Endothelial cell of umbilical vein (primary cell): ENCODE measurements around the gene SMOC2. TPM values are rescaled to one million over a fixed set of nuclear protein-coding genes. Genes with fewer than 3 reads are reported as not detected.

Source experiments
- BruUV-seq: library from RNA; stranded (reverse); fragments of 400-500 nt; replicated peaks from 2 replicates; lab custom pipeline; 2021; lab: Mats Ljungman, UMichigan
- CTCF ChIA-PET: fragments of 300-600, 350-600 bp; sonication (Branson Sonifier 250); formaldehyde crosslinking; loops from one replicate; lab custom pipeline; 2021; ENCODE audit warnings: antibody characterized with exemption, inconsistent platforms; lab: Charles Lee
- POLR2A ChIA-PET: fragments of 300-600, 350-600 bp; sonication (Branson Sonifier 250); formaldehyde crosslinking; loops from one replicate; lab custom pipeline; 2021; ENCODE audit warnings: antibody characterized with exemption, inconsistent platforms; lab: Charles Lee
- DNase-seq: peaks from one replicate; pipeline ENCODE4 v3.0.0-alpha.2; 2011; ENCODE audit warnings: low read depth, low spot score
- FAIRE-seq: peaks from 2 replicates; lab custom pipeline; 2011; peaks lifted over from hg19 to GRCh38; lab: Jason Lieb, UNC
- H2AFZ ChIP-seq: 2 replicates; pipeline ENCODE4 v1.6.0; 2012; ENCODE audit warnings: low read depth, low read length, control low read depth, inconsistent platforms
- H3K27ac ChIP-seq: 2 replicates; pipeline ENCODE4 v1.5.1; 2011; ENCODE audit warnings: low read depth, mild to moderate bottlenecking, control low read depth, low read length, moderate library complexity; ENCODE audit not compliant: insufficient read depth
- H3K27me3 ChIP-seq, 2 experiments: 2 replicates each; pipeline versions ENCODE4 v1.6.0 to v1.6.1; 2011; ENCODE audit warnings: low read length in 2 of 2, mixed read lengths in 1 of 2; ENCODE audit not compliant: control insufficient read depth in 2 of 2, insufficient read depth in 2 of 2
- H3K36me3 ChIP-seq, 2 experiments: 2 replicates in 1 of 2; 3 replicates in 1 of 2; pipeline ENCODE4 v1.5.1; 2011; ENCODE audit warnings: low read length in 2 of 2, mild to moderate bottlenecking in 1 of 2, moderate library complexity in 1 of 2; ENCODE audit not compliant: control insufficient read depth in 2 of 2, insufficient read depth in 2 of 2; ENCODE audit errors: extremely low read depth in 1 of 2
- H3K4me1 ChIP-seq: 3 replicates; pipeline ENCODE4 v1.5.1; 2011; ENCODE audit warnings: mild to moderate bottlenecking, low read length; ENCODE audit not compliant: control insufficient read depth, insufficient read depth; ENCODE audit errors: extremely low read depth
- H3K4me2 ChIP-seq: 2 replicates; pipeline ENCODE4 v1.6.1; 2011; ENCODE audit warnings: low read length, control low read depth, mixed read lengths; ENCODE audit not compliant: insufficient read depth
- H3K4me3 ChIP-seq, 3 experiments: fragments of 200-600 bp in 1 of 3; sonication (generic), shearing (Covaris generic) in 1 of 3; replicated peaks in 1 of 3; 2 replicates each; pipeline ENCODE4 v1.5.1; 2011 to 2016; ENCODE audit warnings: control low read depth in 3 of 3, low read length in 3 of 3, mild to moderate bottlenecking in 2 of 3, inconsistent platforms in 1 of 3, low read depth in 1 of 3, moderate library complexity in 1 of 3; ENCODE audit not compliant: insufficient read depth in 1 of 3
- H3K79me2 ChIP-seq: 2 replicates; pipeline ENCODE4 v1.6.0; 2012; ENCODE audit warnings: low read length, inconsistent platforms; ENCODE audit not compliant: control insufficient read depth, insufficient read depth
- H3K9ac ChIP-seq: replicated peaks from 2 replicates; pipeline ENCODE3; 2011; ENCODE audit warnings: low read length, control low read depth; ENCODE audit not compliant: insufficient read depth; ENCODE audit errors: extremely low read depth
- H3K9me1 ChIP-seq: replicated peaks from 3 replicates; pipeline ENCODE4 v1.6.0; 2011; ENCODE audit warnings: mild to moderate bottlenecking, low read length; ENCODE audit not compliant: control insufficient read depth, insufficient read depth; ENCODE audit errors: extremely low read depth
- H3K9me3 ChIP-seq: replicated peaks from 2 replicates; pipeline ENCODE4 v1.5.1; 2012; ENCODE audit warnings: low read length, inconsistent platforms; ENCODE audit not compliant: control insufficient read depth, insufficient read depth
- H4K20me1 ChIP-seq: replicated peaks from 2 replicates; pipeline ENCODE3; 2011; ENCODE audit warnings: mild to moderate bottlenecking, low read length; ENCODE audit not compliant: control insufficient read depth, insufficient read depth; ENCODE audit errors: extremely low read depth
- CTCF ChIP-seq, 2 donors: IDR thresholded peaks; 1 replicate in 1 of 2; 2 replicates in 1 of 2; pipeline ENCODE4 v1.5.1; 2011; ENCODE audit warnings: low read length in 2 of 2, mild to moderate bottlenecking in 2 of 2, moderate library complexity in 2 of 2, control low read depth in 1 of 2, inconsistent platforms in 1 of 2, low read depth in 1 of 2; ENCODE audit not compliant: insufficient read depth in 1 of 2; ENCODE audit errors: extremely low read depth in 1 of 2
- EZH2 ChIP-seq: IDR thresholded peaks from 2 replicates; pipeline ENCODE4 v1.6.1; 2012; ENCODE audit warnings: borderline replicate concordance, low read depth, mild to moderate bottlenecking, moderate library complexity, low read length, inconsistent platforms; ENCODE audit not compliant: severe bottlenecking
- FOS ChIP-seq: IDR thresholded peaks from 2 replicates; pipeline ENCODE4 v1.6.1; 2011; ENCODE audit warnings: mild to moderate bottlenecking, low read length, moderate library complexity, borderline replicate concordance; ENCODE audit not compliant: insufficient read depth
- GATA2 ChIP-seq: IDR thresholded peaks from 2 replicates; pipeline ENCODE4 v1.7.0; 2011; ENCODE audit warnings: low read depth, mild to moderate bottlenecking, moderate library complexity, mixed read lengths, low read length; ENCODE audit not compliant: insufficient read length, insufficient read depth
- JUN ChIP-seq: IDR thresholded peaks from 2 replicates; pipeline ENCODE4 v1.6.1; 2011; ENCODE audit warnings: borderline replicate concordance, low read depth; ENCODE audit not compliant: insufficient read length, insufficient read depth
- MAX ChIP-seq: IDR thresholded peaks from 2 replicates; pipeline ENCODE4 v1.6.1; 2011; ENCODE audit not compliant: insufficient read depth, insufficient read length
- MYC ChIP-seq: IDR thresholded peaks from one replicate; pipeline ENCODE4 v1.6.1; 2011; ENCODE audit warnings: mild to moderate bottlenecking, low read depth, low read length
- POLR2A ChIP-seq: IDR thresholded peaks from 2 replicates; pipeline ENCODE4 v1.6.1; 2012; ENCODE audit warnings: low read depth, mild to moderate bottlenecking, control low read depth, low read length
- POLR2AphosphoS5 ChIP-seq: IDR thresholded peaks from 2 replicates; pipeline ENCODE4 v1.6.1; 2012; ENCODE audit warnings: low read depth, mild to moderate bottlenecking, control low read depth, low read length, moderate library complexity; ENCODE audit not compliant: insufficient read depth
- dilution Hi-C: fragments of 300-500 bp; cut with MboI; formaldehyde crosslinking; loops from one replicate; pipeline ENCODE4 v1.15.0; 2019; ENCODE audit warnings: low sequenced_read_pairs; ENCODE audit not compliant: extremely low pct_ligation_motif_present
- intact Hi-C: fragments of 100-400 bp; cut with micrococcal nuclease; formaldehyde crosslinking; loops from one replicate; pipeline ENCODE4 v1.10.0; 2022
- polyA plus RNA-seq, 4 experiments: library from polyadenylated mRNA; depleted of rRNA in 3 of 4; stranded (reverse) in 3 of 4; unstranded in 1 of 4; fragments of >200 nt; gene quantifications; 2 replicates each; pipeline versions ENCODE4 v1.2.1 to v1.2.3, GENCODE V29; 2011 to 2012; ENCODE audit warnings: missing spikeins in 1 of 4
- total RNA-seq: library from RNA; stranded (reverse); gene quantifications from 2 replicates; pipeline ENCODE4 v1.2.3, GENCODE V29; 2021

Gene SMOC2
- total and polyA plus RNA-seq, 2 donors (not counting 3 experiments of a cell fraction or from before 2014, with no cell fraction given), result not detected

GRCh38 chr6:168542301-168542700 lies 101.3 kb downstream of the SMOC2 start:
- POLR2A ChIA-PET, result no interaction called here
- no peak overlapping the region for H3K4me2 ChIP-seq
- no peak for FAIRE-seq

More at GRCh38 chr6:168542301-168542700, 101.3 kb downstream of the SMOC2 start:
- CTCF ChIA-PET, result no interaction called here
- Histone ChIP-seq H3K27me3 (peaks cover 1 to 9% of the 10 kb centered on the region in 2 experiments), H3K9me1 (no peaks in the 10 kb centered on the region), H3K79me2 (no peaks in the 10 kb centered on the region), H3K36me3 (no peaks in the 10 kb centered on the region), H3K4me1 (no peaks in the 10 kb centered on the region), H3K9me3 (no peaks in the 10 kb centered on the region), H3K4me3 (no peak overlapping the region), H3K9ac (no peak overlapping the region), H2AFZ (no peak overlapping the region), H3K27ac (no peak overlapping the region), H4K20me1 (no peaks in the 10 kb centered on the region)
- no peak for DNase-seq
- intact Hi-C loops, result no loop called here
- TF ChIP-seq POLR2A (no peak), MAX (no peak), EZH2 (no peak), JUN (no peak), MYC (no peak), FOS (no peak), POLR2AphosphoS5 (no peak), CTCF (IDR thresholded peaks at IDR 0.05; ENCODE audit: extremely low read depth in 1 of 2, insufficient read depth in 1 of 2, low read depth in 1 of 2, low read length in 2 of 2) (no peak), GATA2 (no peak)
- dilution Hi-C loops, result no loop called here
- no TSS peak for BruUV-seq
